GM12872 (cell line): Measurements from ENCODE around the gene SPRYD3.

Source experiments
- TF ChIP-seq, protein P1 (sequence below): IDR thresholded peaks from 3 replicates; pipeline ENCODE4 v1.5.1; 2011; ENCODE audit warnings: low read depth, mild to moderate bottlenecking, low read length, moderate library complexity; ENCODE audit not compliant: insufficient read depth

The SPRYD3 gene

DNA sequence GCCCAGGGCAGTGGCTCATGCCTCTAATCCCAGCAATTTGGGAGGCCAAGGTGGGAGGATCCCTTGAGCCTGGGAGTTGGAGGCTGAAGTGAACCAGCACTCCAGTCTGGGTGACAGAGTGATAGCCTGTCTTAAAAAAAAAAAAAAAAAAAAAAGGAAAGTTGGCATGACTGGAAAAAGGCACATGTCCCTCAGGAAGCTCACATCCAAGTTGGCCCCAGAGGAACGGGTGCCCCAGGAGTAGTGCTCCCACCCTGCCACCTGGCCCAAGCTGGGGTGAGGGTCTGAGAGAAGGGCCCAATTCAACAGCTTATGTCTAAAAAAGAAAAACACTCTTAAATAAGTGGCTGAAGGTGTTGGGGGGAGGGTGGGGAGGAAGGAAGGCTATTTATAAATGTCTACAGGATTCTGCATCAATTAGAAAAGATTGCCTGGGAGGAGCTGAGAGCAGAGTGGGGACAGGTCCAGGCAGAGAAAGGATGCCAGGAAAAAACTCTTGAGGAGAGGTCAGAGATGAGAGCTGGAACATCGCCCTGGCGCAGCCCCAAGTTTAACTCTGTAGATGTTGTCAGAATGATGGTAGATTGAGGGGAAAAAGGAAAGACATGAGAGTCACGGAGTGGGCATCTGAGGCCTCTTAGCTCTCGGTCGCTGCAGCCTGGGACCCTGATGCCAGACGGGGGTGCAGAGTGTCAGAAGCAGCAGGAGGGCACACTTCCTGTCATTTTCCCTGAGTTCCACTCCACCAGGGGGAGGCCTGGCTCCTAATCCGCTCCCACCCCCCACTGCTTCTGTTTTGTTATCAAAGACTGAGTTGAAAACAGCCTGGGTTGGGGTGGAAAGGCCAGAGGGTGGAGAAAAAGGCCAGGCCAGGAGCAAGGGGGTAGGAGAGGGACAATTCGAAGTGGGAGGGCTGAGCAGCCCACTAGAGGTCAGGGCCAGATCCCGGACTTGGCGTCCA is 7.3 kb downstream of the SPRYD3 start:
- TF ChIP-seq, protein P1, sequence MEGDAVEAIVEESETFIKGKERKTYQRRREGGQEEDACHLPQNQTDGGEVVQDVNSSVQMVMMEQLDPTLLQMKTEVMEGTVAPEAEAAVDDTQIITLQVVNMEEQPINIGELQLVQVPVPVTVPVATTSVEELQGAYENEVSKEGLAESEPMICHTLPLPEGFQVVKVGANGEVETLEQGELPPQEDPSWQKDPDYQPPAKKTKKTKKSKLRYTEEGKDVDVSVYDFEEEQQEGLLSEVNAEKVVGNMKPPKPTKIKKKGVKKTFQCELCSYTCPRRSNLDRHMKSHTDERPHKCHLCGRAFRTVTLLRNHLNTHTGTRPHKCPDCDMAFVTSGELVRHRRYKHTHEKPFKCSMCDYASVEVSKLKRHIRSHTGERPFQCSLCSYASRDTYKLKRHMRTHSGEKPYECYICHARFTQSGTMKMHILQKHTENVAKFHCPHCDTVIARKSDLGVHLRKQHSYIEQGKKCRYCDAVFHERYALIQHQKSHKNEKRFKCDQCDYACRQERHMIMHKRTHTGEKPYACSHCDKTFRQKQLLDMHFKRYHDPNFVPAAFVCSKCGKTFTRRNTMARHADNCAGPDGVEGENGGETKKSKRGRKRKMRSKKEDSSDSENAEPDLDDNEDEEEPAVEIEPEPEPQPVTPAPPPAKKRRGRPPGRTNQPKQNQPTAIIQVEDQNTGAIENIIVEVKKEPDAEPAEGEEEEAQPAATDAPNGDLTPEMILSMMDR, result no peak

DNA sequence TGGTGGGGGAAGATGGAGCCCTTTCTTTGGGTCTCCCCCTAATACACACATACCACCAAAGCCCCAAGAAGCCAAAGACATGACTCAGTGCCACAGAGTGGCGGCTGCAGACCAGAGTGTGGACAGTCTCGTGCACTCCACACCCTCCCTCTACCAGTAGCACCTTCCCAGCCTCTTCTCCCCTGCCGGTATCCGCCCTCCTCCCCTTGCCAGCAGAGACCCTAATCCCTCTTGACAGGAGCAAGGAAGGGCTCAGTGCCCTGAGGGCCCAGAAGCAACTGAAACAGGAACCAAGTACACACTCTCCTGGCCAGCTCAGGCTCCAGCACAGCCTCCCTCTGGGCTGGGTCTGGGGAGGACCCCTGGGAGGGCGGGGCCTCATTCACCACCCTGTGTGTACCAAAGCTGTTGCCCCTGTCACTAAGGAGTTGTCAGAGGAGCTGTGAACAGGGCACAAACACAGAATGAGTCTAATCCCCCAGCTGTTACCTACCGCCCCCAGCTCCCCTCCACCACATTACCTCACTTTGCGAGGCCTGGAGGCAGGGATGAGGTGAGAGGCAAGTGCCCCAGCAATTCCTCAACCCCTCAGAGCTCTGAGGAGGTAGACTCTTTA is 8.2 kb downstream of the SPRYD3 start:
- TF ChIP-seq, protein P1, result no peak

DNA sequence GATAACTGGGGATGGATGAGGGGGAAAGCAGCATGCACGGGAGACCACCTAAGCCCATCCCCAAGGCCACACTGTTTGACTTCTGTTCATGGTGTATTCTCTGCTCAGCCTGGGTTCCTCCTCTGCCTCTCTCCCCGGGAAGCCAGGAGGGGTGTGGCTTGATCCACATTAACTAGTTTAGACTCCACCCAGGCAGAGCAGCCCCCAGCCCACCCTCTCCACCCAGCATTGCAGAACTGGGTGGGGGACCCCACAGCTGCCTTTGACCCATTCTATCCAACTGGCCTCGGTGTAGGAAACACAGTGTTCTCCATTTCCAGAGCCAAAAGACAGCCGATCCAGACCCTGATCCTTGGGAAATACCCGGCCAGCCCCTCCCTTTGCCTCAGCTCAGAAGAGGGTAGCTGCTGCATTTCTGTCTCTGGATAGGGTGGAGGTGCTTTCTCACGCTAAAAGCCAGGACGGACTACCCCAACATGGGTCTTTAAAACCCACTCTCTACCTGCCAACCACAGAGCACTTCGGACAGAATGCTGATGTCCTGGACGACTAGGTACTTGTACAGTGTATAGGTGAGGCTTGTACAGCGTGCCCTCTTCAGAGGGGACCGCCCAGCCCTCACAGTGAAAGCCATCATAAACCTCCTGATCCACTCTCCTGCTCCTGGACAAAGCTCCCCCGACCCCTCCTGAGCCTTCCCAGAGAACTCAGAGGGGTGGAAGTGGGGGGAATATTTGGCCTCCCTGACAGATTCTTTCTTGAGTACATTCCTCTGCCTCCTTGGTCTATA is 9.4 kb downstream of the SPRYD3 start:
- TF ChIP-seq, protein P1, result no peak

DNA sequence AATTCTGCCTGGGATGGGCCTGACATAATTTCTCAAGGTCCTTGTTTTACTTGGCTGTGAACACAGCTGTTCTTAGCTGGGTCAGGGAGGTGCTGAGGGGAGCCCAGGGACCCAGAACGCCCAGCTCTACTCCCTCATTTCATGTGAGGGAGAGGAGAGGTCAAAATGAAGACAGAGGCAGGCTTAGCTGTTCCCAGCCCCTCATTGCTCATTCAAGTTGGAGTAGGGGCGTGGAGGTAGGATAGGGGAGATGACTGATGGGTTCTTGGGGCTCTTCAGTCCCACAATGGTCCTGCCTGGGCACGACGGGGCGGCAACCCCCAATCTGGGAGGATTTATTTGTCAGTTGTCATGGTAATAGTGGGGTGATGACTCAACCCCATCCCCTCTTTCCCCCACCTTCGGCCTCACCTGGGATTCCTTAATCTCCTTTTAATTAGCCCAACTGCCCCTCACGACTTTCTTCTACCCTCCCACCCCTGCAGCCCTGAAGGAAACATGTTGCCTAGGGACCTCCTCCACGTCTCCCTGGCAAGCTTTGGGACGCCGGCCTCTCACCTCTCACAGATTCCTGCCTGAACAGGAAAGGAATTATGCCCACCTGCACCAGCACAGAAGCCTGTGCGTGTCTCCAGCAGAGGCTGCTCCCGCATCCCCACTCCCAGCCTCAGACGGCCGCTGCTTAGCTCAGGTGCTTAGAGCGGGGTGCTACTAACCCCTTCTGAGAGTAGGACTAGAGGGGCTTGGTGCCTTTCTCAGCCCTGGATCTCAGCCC is 10.2 kb downstream of the SPRYD3 start:
- TF ChIP-seq, protein P1, result no peak

DNA sequence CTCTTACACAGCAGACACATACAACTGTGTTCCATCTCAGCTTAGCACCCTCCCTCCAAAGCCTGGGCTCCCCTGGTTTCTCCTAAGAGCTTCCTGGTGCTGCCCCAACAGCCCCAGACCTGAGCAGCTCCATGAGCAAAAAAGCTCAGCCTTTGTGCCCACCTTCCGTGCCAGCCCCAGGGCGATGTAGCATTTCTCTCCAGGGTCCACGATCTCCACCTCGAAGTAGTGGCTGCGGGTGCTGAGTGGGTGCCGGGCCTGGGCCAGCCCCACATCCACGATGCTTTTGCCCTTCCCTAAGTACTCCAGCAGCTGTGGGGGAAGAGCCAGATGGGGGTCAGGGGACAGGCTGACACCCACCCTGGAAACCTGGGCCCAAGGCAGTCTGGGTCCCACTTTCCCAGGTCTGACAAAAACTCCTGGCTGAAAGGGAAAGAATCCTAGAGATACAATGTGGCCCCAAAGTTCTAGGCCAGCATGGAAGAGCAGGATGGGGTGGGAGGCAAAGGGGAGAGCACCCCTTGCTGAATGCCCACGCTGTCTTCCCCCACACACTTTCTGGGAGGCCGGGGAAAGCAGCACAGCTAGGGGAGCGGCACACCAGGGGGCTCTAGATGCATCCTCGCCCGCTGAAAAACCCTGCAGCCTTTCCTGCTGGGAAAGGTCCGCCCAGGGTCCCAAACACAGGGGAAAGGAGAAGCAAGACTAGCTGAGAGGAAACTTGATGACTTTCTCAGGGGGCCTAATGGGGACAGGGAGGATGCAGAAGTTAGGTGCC is 11.0 kb downstream of the SPRYD3 start:
- TF ChIP-seq, protein P1, result no peak

DNA sequence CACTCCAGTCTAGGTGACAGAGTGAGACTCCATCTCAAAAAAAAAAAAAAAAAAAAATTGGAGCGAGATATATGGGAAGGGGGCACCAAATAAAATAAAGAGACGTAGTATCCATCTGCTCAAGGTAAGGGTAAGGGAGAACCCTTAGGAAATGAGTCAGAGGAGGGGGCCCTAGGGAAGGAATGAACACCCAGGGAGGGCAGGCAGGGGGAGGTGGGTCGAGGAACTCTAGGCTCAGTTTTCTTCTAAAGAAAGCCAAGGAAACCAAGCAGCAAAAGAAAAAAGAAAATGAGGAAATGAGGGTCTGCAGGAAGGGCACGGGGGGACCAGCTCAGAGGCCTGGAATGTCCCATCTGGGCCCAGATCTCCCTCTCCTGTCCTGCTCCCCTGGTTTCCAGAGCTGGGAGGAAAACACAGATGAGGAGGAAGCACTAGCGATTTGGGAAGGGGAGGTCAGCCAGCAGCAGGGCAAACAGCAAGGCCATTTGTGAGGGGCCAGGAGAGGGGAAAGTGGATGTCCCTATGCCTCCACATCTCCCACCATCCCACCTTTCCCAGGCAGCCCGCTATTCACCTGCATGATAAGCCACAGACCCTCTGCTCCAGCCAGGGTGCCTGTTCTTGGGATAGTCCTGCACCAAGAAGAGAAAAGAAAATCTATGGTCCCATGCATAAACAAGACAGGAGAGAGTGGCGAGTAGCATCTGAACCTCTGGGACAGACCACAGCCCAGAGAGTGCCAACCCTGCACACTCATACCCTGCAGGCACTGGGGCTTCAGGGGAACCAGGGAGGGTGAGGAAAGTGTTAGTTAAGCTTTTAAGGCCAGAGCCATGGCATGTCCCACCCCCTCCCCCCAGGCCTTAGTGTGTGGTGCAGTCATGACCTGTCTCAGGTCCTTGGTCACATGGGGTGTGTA is 11.9 kb downstream of the SPRYD3 start:
- TF ChIP-seq, protein P1, result no peak
